Left lung (tissue), 10 donors: ENCODE results near the gene ZNF646. TPM values are rescaled to one million over a fixed set of nuclear protein-coding genes. Genes with fewer than 3 reads are reported as not detected.

Source experiments
- ATAC-seq: fragments of 200-7000 bp; cut with Tn5 transposase; one replicate; pipeline ENCODE4 v1.9.1; 2020; ENCODE audit warnings: moderate library complexity
- DNase-seq, 4 donors: peaks; one replicate each; pipeline ENCODE4 v3.0.0-alpha.2; 2013 to 2020
- H3K27ac ChIP-seq, 2 donors: fragments of 200-600 bp; sonication (generic) in 1 of 2; one replicate each; pipeline versions ENCODE4 v1.5.0 to v1.8.0; 2020 to 2021
- H3K27me3 ChIP-seq, 2 donors: fragments of 200-600 bp; sonication (generic) in 1 of 2; one replicate each; pipeline versions ENCODE4 v1.5.0 to v1.8.0; 2020 to 2021
- H3K36me3 ChIP-seq, 2 donors: fragments of 200-600 bp; sonication (generic) in 1 of 2; one replicate each; pipeline versions ENCODE4 v1.5.0 to v1.8.0; 2020 to 2021
- H3K4me1 ChIP-seq, 2 donors: fragments of 200-600 bp; one replicate each; pipeline ENCODE4 v1.8.0; 2021
- H3K4me3 ChIP-seq, 2 donors: fragments of 200-600 bp; sonication (generic) in 1 of 2; one replicate each; pipeline versions ENCODE4 v1.5.0 to v1.8.0; 2020 to 2021; ENCODE audit warnings: mild to moderate bottlenecking in 1 of 2
- H3K9me3 ChIP-seq, 2 donors: fragments of 200-600 bp; sonication (generic) in 1 of 2; one replicate each; pipeline versions ENCODE4 v1.5.0 to v1.8.0; 2020 to 2021
- intact Hi-C, 2 donors: fragments of 100-400 bp; cut with DNase I; formaldehyde crosslinking; loops; one replicate each; pipeline versions ENCODE4 v1.11.2 to v1.14.2; 2022
- polyA plus RNA-seq, 6 donors: library from polyadenylated mRNA; unstranded; fragments of 120-200 nt; gene quantifications; one replicate each; pipeline ENCODE4 v1.2.1, GENCODE V29; 2013; ENCODE audit not compliant: insufficient read length in 6 of 6
- total RNA-seq, 2 donors: library from RNA; stranded (reverse); fragmentation: NEBNext Ultra II Directional; extraction: Animal tissue kit (Norgen Biotek cat#: 25700); gene quantifications; one replicate each; pipeline ENCODE4 v1.2.1, GENCODE V29; 2021
- TF ChIP-seq, protein P1 (sequence below), 2 donors: fragments of 200-600 bp; sonication (generic) in 1 of 2; IDR thresholded peaks; one replicate each; pipeline versions ENCODE4 v1.5.0 to v1.8.0; 2021; ENCODE audit warnings: antibody characterized with exemption in 2 of 2
- donor health status: DM: no; HTN: yes; CAD: no.
- donor health status: DM: no; HTN: no; CAD: no.

Gene ZNF646
- total and polyA plus RNA-seq, 8 donors: 11.3 to 18.1 (median 13.9) TPM

- Histone ChIP-seq H3K27ac (no peak overlapping the region), H3K4me3 (no peak overlapping the region), H3K27me3 (no peaks in the 10 kb centered on the region), H3K4me1 (peaks cover 0 to 9% of the 10 kb centered on the region in 2 donors), H3K36me3 (peaks cover 0 to 96% of the 10 kb centered on the region in 2 donors), H3K9me3 (no peaks in the 10 kb centered on the region)
- ATAC-seq (no peak), DNase-seq (no peak)
- TF ChIP-seq, protein P1, sequence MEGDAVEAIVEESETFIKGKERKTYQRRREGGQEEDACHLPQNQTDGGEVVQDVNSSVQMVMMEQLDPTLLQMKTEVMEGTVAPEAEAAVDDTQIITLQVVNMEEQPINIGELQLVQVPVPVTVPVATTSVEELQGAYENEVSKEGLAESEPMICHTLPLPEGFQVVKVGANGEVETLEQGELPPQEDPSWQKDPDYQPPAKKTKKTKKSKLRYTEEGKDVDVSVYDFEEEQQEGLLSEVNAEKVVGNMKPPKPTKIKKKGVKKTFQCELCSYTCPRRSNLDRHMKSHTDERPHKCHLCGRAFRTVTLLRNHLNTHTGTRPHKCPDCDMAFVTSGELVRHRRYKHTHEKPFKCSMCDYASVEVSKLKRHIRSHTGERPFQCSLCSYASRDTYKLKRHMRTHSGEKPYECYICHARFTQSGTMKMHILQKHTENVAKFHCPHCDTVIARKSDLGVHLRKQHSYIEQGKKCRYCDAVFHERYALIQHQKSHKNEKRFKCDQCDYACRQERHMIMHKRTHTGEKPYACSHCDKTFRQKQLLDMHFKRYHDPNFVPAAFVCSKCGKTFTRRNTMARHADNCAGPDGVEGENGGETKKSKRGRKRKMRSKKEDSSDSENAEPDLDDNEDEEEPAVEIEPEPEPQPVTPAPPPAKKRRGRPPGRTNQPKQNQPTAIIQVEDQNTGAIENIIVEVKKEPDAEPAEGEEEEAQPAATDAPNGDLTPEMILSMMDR (IDR thresholded peaks at IDR 0.05): no peak
- intact Hi-C loops: no loop called here
Observed at GRCh38 chr16:31086629-31086906, 12.3 kb downstream of the ZNF646 start.

DNA sequence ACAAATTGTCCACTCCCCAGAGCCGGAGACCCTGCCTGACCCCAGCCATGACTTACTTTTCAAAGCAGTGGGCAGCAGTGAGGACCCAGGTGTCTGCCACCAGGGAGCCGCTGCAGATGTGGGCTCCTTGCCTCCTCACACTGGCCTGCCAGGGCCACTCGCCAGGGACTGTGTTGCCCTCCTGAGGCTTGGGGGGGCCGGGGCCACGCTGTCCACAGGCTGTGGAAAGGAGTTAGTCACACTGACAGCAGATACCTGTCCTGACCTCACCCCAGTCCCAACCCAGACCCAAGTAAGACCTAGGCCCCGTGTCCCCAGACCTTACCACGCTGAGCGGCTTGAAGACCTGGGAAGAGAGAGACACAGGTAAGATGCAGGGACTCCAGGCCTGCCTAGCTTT lies 13.3 kb downstream of the ZNF646 start:
- DNase-seq (no peak), ATAC-seq (no peak)
- Histone ChIP-seq H3K27me3 (no peaks in the 10 kb centered on the region), H3K9me3 (no peaks in the 10 kb centered on the region), H3K4me3 (no peak overlapping the region), H3K27ac (no peak overlapping the region), H3K4me1 (no peaks in the 10 kb centered on the region), H3K36me3 (peaks cover 0 to 87% of the 10 kb centered on the region in 2 donors)
- TF ChIP-seq, protein P1 (IDR thresholded peaks at IDR 0.05): no peak
- intact Hi-C loops: no loop called here

DNA sequence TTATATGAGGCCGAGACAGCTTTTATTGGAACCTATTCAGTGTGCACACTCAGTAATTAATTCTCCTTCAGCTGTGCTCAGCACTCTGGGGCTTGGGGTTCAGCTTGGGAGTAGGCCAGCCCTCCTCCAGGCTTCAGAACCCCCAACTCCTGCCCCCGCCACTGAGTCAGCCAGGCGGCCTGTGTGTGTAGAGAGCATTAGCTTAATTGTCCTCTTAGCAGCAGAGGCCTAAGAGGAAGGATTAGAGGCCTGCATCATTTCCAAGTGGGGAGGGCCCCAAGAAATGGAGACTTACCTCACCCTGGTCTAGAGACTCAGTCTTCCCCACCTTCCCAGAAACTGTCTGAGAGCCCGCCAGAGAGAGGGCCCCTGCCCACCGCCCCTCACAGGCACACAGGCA lies 13.7 kb downstream of the ZNF646 start:
- no peak overlapping the region for H3K4me3 ChIP-seq
- TF ChIP-seq, protein P1 (IDR thresholded peaks at IDR 0.05): no peak
- H3K9me3 ChIP-seq: no peaks in the 10 kb centered on the region
- peaks cover 0 to 82% of the 10 kb centered on the region in 2 donors for H3K36me3 ChIP-seq
- H3K4me1 ChIP-seq: no peaks in the 10 kb centered on the region
- DNase-seq (no peak), ATAC-seq (no peak)
- no peak overlapping the region for H3K27ac ChIP-seq
- intact Hi-C loops: no loop called here
- H3K27me3 ChIP-seq: no peaks in the 10 kb centered on the region

- H3K4me1 ChIP-seq: peaks cover 0 to 5% of the 10 kb centered on the region in 2 donors
- no peaks in the 10 kb centered on the region for H3K27me3 ChIP-seq
- no peaks in the 10 kb centered on the region for H3K9me3 ChIP-seq
- peaks cover 0 to 76% of the 10 kb centered on the region in 2 donors for H3K36me3 ChIP-seq
- no peak for DNase-seq
- no peak within 1 kb of the TSS for H3K4me3 ChIP-seq
- no peak for ATAC-seq
- TF ChIP-seq, protein P1 (IDR thresholded peaks at IDR 0.05): no peak
- intact Hi-C loops: no loop called here
- H3K27ac ChIP-seq: no peak within 1 kb of the TSS
Observed at GRCh38 chr16:31088459-31089183, 14.4 kb downstream of the ZNF646 start, which contains the start of gene PRSS53. PRSS53 (minus strand) TSS chr16:31088943; CDS start chr16:31088809, 134 bp downstream.

- Histone ChIP-seq H3K27ac (no peak overlapping the region), H3K4me3 (no peak overlapping the region), H3K9me3 (no peaks in the 10 kb centered on the region), H3K36me3 (peaks cover 0 to 70% of the 10 kb centered on the region in 2 donors), H3K27me3 (no peaks in the 10 kb centered on the region), H3K4me1 (peaks cover 0 to 11% of the 10 kb centered on the region in 2 donors)
- ATAC-seq (no peak), DNase-seq (no peak)
- intact Hi-C loops: no loop called here
- TF ChIP-seq, protein P1 (IDR thresholded peaks at IDR 0.05): no peak
Observed at GRCh38 chr16:31089199-31089598, 15.0 kb downstream of the ZNF646 start.
